H1 (cell line): ENCODE results near the gene TBC1D16. TPM values are rescaled to one million over a fixed set of nuclear protein-coding genes. Genes with fewer than 3 reads are reported as not detected.

Source experiments
- CTCF ChIA-PET: fragments of 300-600 bp; sonication (Branson Sonifier 250); formaldehyde crosslinking; loops from one replicate; lab custom pipeline; 2021; ENCODE audit not compliant: partially characterized antibody; lab: Charles Lee
- POLR2A ChIA-PET: fragments of 300-600 bp; sonication (Branson Sonifier 250); formaldehyde crosslinking; loops from one replicate; lab custom pipeline; 2021; ENCODE audit warnings: inconsistent platforms; ENCODE audit not compliant: partially characterized antibody; lab: Charles Lee
- DNase-seq, 2 experiments: peaks; one replicate each; pipeline versions ENCODE4 v3.0.0 to v3.0.0-alpha.2; 2010 to 2022; ENCODE audit warnings: low spot score in 2 of 2, low read depth in 1 of 2, mixed read lengths in 1 of 2
- FAIRE-seq: peaks from 2 replicates; lab custom pipeline; 2011; peaks lifted over from hg19 to GRCh38; lab: Jason Lieb, UNC
- H2AFZ ChIP-seq: 2 replicates; pipeline ENCODE4 v1.8.1; 2012; ENCODE audit warnings: low read length, inconsistent platforms
- H2AK5ac ChIP-seq: 2 replicates; pipeline ENCODE4 v1.6.1; 2013; ENCODE audit warnings: low read depth, low read length
- H2BK120ac ChIP-seq: replicated peaks from 2 replicates; pipeline ENCODE3; 2013; ENCODE audit warnings: low read depth, low read length, inconsistent platforms
- H2BK12ac ChIP-seq: 2 replicates; pipeline ENCODE4 v1.6.1; 2013; ENCODE audit warnings: low read depth, low read length
- H2BK15ac ChIP-seq: 2 replicates; pipeline ENCODE4 v1.6.1; 2013; ENCODE audit warnings: low read length
- H2BK20ac ChIP-seq: 2 replicates; pipeline ENCODE4 v1.6.1; 2013; ENCODE audit warnings: low read length
- H2BK5ac ChIP-seq: 2 replicates; pipeline ENCODE4 v1.6.1; 2013; ENCODE audit warnings: low read depth, low read length
- H3K14ac ChIP-seq: 2 replicates; pipeline ENCODE4 v1.6.1; 2013; ENCODE audit warnings: inconsistent platforms; ENCODE audit not compliant: insufficient read length
- H3K18ac ChIP-seq: 2 replicates; pipeline ENCODE4 v1.6.1; 2013; ENCODE audit warnings: low read length; ENCODE audit errors: extremely low read depth
- H3K23ac ChIP-seq: 2 replicates; pipeline ENCODE4 v1.6.1; 2013; ENCODE audit warnings: inconsistent platforms; ENCODE audit not compliant: insufficient read length
- H3K23me2 ChIP-seq: 2 replicates; pipeline ENCODE4 v1.6.1; 2013; ENCODE audit warnings: low read depth, low read length
- H3K27ac ChIP-seq: 2 replicates; pipeline ENCODE4 v1.6.1; 2011; ENCODE audit warnings: low read depth, low read length, inconsistent platforms
- H3K27me3 ChIP-seq, 4 experiments: replicated peaks in 1 of 4; 1 replicate in 1 of 4; 2 replicates in 3 of 4; pipeline versions ENCODE4 v1.6.1 to v1.8.1; 2011 to 2013; ENCODE audit warnings: low read length in 3 of 4, mild to moderate bottlenecking in 3 of 4, inconsistent platforms in 2 of 4, mixed read lengths in 2 of 4, moderate library complexity in 1 of 4; ENCODE audit not compliant: control insufficient read depth in 3 of 4, insufficient read depth in 3 of 4; ENCODE audit errors: extremely low read depth in 1 of 4
- H3K36me3 ChIP-seq, 4 experiments: 2 replicates each; pipeline versions ENCODE4 v1.6.1 to v1.8.1; 2011 to 2013; ENCODE audit warnings: mild to moderate bottlenecking in 4 of 4, low read length in 3 of 4, moderate library complexity in 2 of 4, control low read depth in 1 of 4, inconsistent platforms in 1 of 4; ENCODE audit not compliant: insufficient read depth in 4 of 4, control insufficient read depth in 2 of 4
- H3K4ac ChIP-seq: replicated peaks from 2 replicates; pipeline ENCODE3; 2013; ENCODE audit warnings: low read length, low read depth, mixed read lengths, inconsistent platforms; ENCODE audit not compliant: insufficient read length
- H3K4me1 ChIP-seq, 4 experiments: replicated peaks in 1 of 4; 1 replicate in 1 of 4; 2 replicates in 3 of 4; pipeline versions ENCODE4 v1.6.1 to v1.8.1; 2011 to 2013; ENCODE audit warnings: low read length in 3 of 4, inconsistent platforms in 2 of 4, mixed read lengths in 1 of 4; ENCODE audit not compliant: insufficient read depth in 4 of 4, control insufficient read depth in 3 of 4
- H3K4me2 ChIP-seq, 2 experiments: 2 replicates each; pipeline versions ENCODE4 v1.6.1 to v1.8.1; 2011 to 2013; ENCODE audit warnings: low read depth in 2 of 2, low read length in 2 of 2, control low read depth in 1 of 2, inconsistent platforms in 1 of 2, mild to moderate bottlenecking in 1 of 2; ENCODE audit not compliant: insufficient read depth in 1 of 2
- H3K4me3 ChIP-seq, 4 experiments: fragments of 200-600, 300-600 bp in 1 of 4; sonication (generic), shearing (Covaris generic), sonication (Bioruptor Twin) in 1 of 4; 2 replicates each; pipeline versions ENCODE4 v1.5.1 to v1.8.1; 2011 to 2016; ENCODE audit warnings: low read length in 4 of 4, low read depth in 3 of 4, control low read depth in 2 of 4, inconsistent platforms in 2 of 4, mild to moderate bottlenecking in 2 of 4, mixed read lengths in 1 of 4, moderate library complexity in 1 of 4; ENCODE audit not compliant: insufficient read depth in 2 of 4; ENCODE audit errors: extremely low read depth in 1 of 4
- H3K56ac ChIP-seq: replicated peaks from 2 replicates; pipeline ENCODE3; 2013; ENCODE audit warnings: low read depth, mild to moderate bottlenecking, mixed read lengths, low read length, inconsistent platforms; ENCODE audit not compliant: insufficient read length
- H3K79me1 ChIP-seq: 2 replicates; pipeline ENCODE4 v1.6.1; 2013; ENCODE audit warnings: low read depth, low read length, control low read depth
- H3K79me2 ChIP-seq, 2 experiments: 2 replicates each; pipeline versions ENCODE4 v1.6.1 to v1.8.1; 2012 to 2013; ENCODE audit warnings: low read length in 2 of 2, mild to moderate bottlenecking in 2 of 2, inconsistent platforms in 1 of 2; ENCODE audit not compliant: insufficient read depth in 2 of 2, control insufficient read depth in 1 of 2
- H3K9ac ChIP-seq, 4 experiments: replicated peaks in 1 of 4; 1 replicate in 1 of 4; 2 replicates in 3 of 4; pipeline versions ENCODE4 v1.6.1 to v1.8.1; 2011 to 2013; ENCODE audit warnings: low read depth in 3 of 4, low read length in 3 of 4, control low read depth in 2 of 4, mild to moderate bottlenecking in 2 of 4, moderate library complexity in 2 of 4, inconsistent platforms in 1 of 4; ENCODE audit errors: extremely low read depth in 1 of 4
- H3K9me3 ChIP-seq, 2 experiments: 2 replicates each; pipeline versions ENCODE4 v1.6.1 to v1.8.1; 2012 to 2013; ENCODE audit warnings: mild to moderate bottlenecking in 2 of 2, moderate library complexity in 2 of 2, control low read depth in 1 of 2, inconsistent platforms in 1 of 2, low read depth in 1 of 2, low read length in 1 of 2, mixed read lengths in 1 of 2; ENCODE audit not compliant: insufficient read depth in 2 of 2
- H4K20me1 ChIP-seq, 2 experiments: replicated peaks in 1 of 2; 2 replicates each; pipeline versions ENCODE3 to v1.8.1; 2011 to 2013; ENCODE audit warnings: inconsistent platforms in 2 of 2, low read length in 2 of 2, mild to moderate bottlenecking in 1 of 2; ENCODE audit not compliant: insufficient read depth in 2 of 2, control insufficient read depth in 1 of 2
- H4K5ac ChIP-seq: 2 replicates; pipeline ENCODE4 v1.6.1; 2013; ENCODE audit warnings: low read length, low read depth, mixed read lengths, inconsistent platforms; ENCODE audit not compliant: insufficient read length
- H4K8ac ChIP-seq: 2 replicates; pipeline ENCODE4 v1.8.0; 2013; ENCODE audit warnings: mild to moderate bottlenecking, moderate library complexity, low read length, inconsistent platforms; ENCODE audit not compliant: insufficient read depth; ENCODE audit errors: extremely low read depth
- H4K91ac ChIP-seq: replicated peaks from 2 replicates; pipeline ENCODE3; 2013; ENCODE audit warnings: low read length, mixed read lengths, inconsistent platforms; ENCODE audit not compliant: insufficient read length
- BCL11A ChIP-seq, 2 experiments: IDR thresholded peaks; one replicate each; pipeline ENCODE4 v1.6.1; 2011; ENCODE audit warnings: low read depth in 2 of 2, low read length in 2 of 2, mild to moderate bottlenecking in 2 of 2
- CTBP2 ChIP-seq: IDR thresholded peaks from 2 replicates; pipeline ENCODE4 v1.7.0; 2011; ENCODE audit warnings: borderline replicate concordance, mild to moderate bottlenecking, moderate library complexity, mixed read lengths, low read length; ENCODE audit not compliant: insufficient read depth, insufficient read length
- FOSL1 ChIP-seq: IDR thresholded peaks from 2 replicates; pipeline ENCODE4 v1.6.1; 2011; ENCODE audit warnings: mild to moderate bottlenecking, low read depth, low read length, moderate library complexity; ENCODE audit not compliant: insufficient read depth
- HDAC6 ChIP-seq: IDR thresholded peaks from one replicate; pipeline ENCODE4 v1.7.1; 2012; ENCODE audit warnings: low read depth, mild to moderate bottlenecking, inconsistent platforms, low read length, moderate library complexity
- JUN ChIP-seq: IDR thresholded peaks from 2 replicates; pipeline ENCODE4 v1.6.1; 2011; ENCODE audit warnings: low read depth, mild to moderate bottlenecking, improper control_type of control experiment, low read length
- NANOG ChIP-seq: IDR thresholded peaks from 2 replicates; pipeline ENCODE4 v1.6.1; 2011; ENCODE audit warnings: low read length, low read depth, mild to moderate bottlenecking, inconsistent platforms; ENCODE audit not compliant: insufficient read depth, poor library complexity, severe bottlenecking
- RBBP5 ChIP-seq: IDR thresholded peaks from 2 replicates; pipeline ENCODE4 v1.7.1; 2012; ENCODE audit warnings: low read depth, mild to moderate bottlenecking, inconsistent platforms, low read length, moderate library complexity, borderline replicate concordance
- SIN3A ChIP-seq, 2 experiments: IDR thresholded peaks in 1 of 2; conservative IDR thresholded peaks in 1 of 2; 2 replicates each; pipeline ENCODE4 v1.6.1; 2011 to 2012; ENCODE audit warnings: low read length in 2 of 2, improper control_type of control experiment in 1 of 2, low read depth in 1 of 2, mild to moderate bottlenecking in 1 of 2
- SIX5 ChIP-seq: IDR thresholded peaks from 2 replicates; pipeline ENCODE4 v1.6.1; 2011; ENCODE audit warnings: mild to moderate bottlenecking, low read depth, low read length
- SUZ12 ChIP-seq: fragments of 200-600 bp; sonication (generic); IDR thresholded peaks from 2 replicates; pipeline ENCODE4 v1.6.1; 2012; ENCODE audit warnings: mild to moderate bottlenecking, inconsistent platforms, low read length, moderate library complexity, mixed read lengths
- ZNF274 ChIP-seq: IDR thresholded peaks from 2 replicates; pipeline ENCODE4 v1.7.0; 2012; ENCODE audit warnings: low read length, borderline replicate concordance; ENCODE audit errors: extremely low read depth
- WGBS, 2 experiments: shearing (Covaris generic) in 1 of 2; methylation state at CpG; one replicate each; pipeline versions ENCODE4 v1.1.6 to v1.1.7; 2013 to 2015; ENCODE audit warnings: low lambda C conversion rate in 2 of 2, mixed read lengths in 2 of 2, inconsistent platforms in 1 of 2, low coverage in 1 of 2, missing lambda C conversion rate in 1 of 2; ENCODE audit not compliant: insufficient replicate concordance in 2 of 2, insufficient coverage in 1 of 2, insufficient read length in 1 of 2; ENCODE audit errors: extremely low coverage in 1 of 2, missing lambda C conversion rate in 1 of 2; 5-methylcytosine and 5-hydroxymethylcytosine counted together
- polyA plus RNA-seq, 7 experiments: library from polyadenylated mRNA; depleted of rRNA in 3 of 7; stranded (reverse) in 5 of 7; unstranded in 2 of 7; fragments of >200 nt in 5 of 7; fragments of 200-250 nt in 2 of 7; gene quantifications; 1 replicate in 5 of 7; 2 replicates in 1 of 7; 4 replicates in 1 of 7; pipeline versions ENCODE4 v1.2.1 to v1.2.3, GENCODE V29; 2011 to 2013; ENCODE audit warnings: missing spikeins in 2 of 7, mixed read lengths in 2 of 7
- total RNA-seq: library from RNA; stranded (reverse); fragmentation: NEBNext Ultra II Directional; extraction: Animal tissue kit (Norgen Biotek cat#: 25700); gene quantifications from 2 replicates; pipeline ENCODE4 v1.2.1, GENCODE V29; 2021
- TF ChIP-seq, protein P1 (sequence below): IDR thresholded peaks from 2 replicates; pipeline ENCODE4 v1.6.1; 2012; ENCODE audit warnings: inconsistent platforms

Gene TBC1D16
- total and polyA plus RNA-seq, 2 of the 8 experiments (the other 6 are each of a cell fraction or from before 2014, with no cell fraction given), result 21.1 to 109 TPM

GRCh38 chr17:79956853-79957252 is 78.8 kb downstream of the TBC1D16 start:
- peaks cover 0 to 6% of the 10 kb centered on the region in 2 experiments for H4K20me1 ChIP-seq
- no peak for TF ChIP-seq CTBP2
- no peak for TF ChIP-seq JUN
- TF ChIP-seq, protein P1, sequence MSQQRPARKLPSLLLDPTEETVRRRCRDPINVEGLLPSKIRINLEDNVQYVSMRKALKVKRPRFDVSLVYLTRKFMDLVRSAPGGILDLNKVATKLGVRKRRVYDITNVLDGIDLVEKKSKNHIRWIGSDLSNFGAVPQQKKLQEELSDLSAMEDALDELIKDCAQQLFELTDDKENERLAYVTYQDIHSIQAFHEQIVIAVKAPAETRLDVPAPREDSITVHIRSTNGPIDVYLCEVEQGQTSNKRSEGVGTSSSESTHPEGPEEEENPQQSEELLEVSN, result no peak
- no peak for TF ChIP-seq BCL11A (IDR thresholded peaks at IDR 0.05; ENCODE audit: low read depth in 2 of 2, low read length in 2 of 2)
- no peak for TF ChIP-seq FOSL1
- TF ChIP-seq SIN3A (conservative IDR thresholded peaks at IDR 0.05 in 1 of 2, IDR thresholded peaks at IDR 0.05 in 1 of 2; ENCODE audit: low read depth in 1 of 2, low read length in 2 of 2), result no peak
- TF ChIP-seq SIX5, result no peak
- TF ChIP-seq ZNF274, result no peak
- no peak for TF ChIP-seq RBBP5
- TF ChIP-seq NANOG, result no peak
- TF ChIP-seq HDAC6, result no peak
- TF ChIP-seq SUZ12, result no peak

More at GRCh38 chr17:79956853-79957252, 78.8 kb downstream of the TBC1D16 start:
- H3K9me3 ChIP-seq, result peaks cover 4 to 8% of the 10 kb centered on the region in 2 experiments
- H2AFZ ChIP-seq, result no peak overlapping the region
- H3K79me2 ChIP-seq, result peaks cover 0 to 17% of the 10 kb centered on the region in 2 experiments; a peak in 1 of 4 replicates
- no peak overlapping the region for H3K56ac ChIP-seq
- H2BK12ac ChIP-seq, result no peak overlapping the region
- H3K4ac ChIP-seq, result no peak overlapping the region
- no peak overlapping the region for H2BK20ac ChIP-seq
- no peaks in the 10 kb centered on the region for H3K36me3 ChIP-seq
- no peak overlapping the region for H3K27ac ChIP-seq
- H3K4me3 ChIP-seq, result no peak overlapping the region
- no peak overlapping the region for H3K9ac ChIP-seq
- DNase-seq (no peak), FAIRE-seq (no peak)
- H3K27me3 ChIP-seq, result no peaks in the 10 kb centered on the region
- ChIA-PET POLR2A (interaction anchor here (0.7 to 15.6 kb wide), 4 partner anchors 10 to 37 kb away, joined by 3 to 152 read pairs (median 8); no protein-coding TSS in a partner anchor), CTCF (interaction anchor here (0.9 to 14.6 kb wide), 5 partner anchors 18 to 119 kb away, joined by 3 to 187 read pairs (median 4); no protein-coding TSS in a partner anchor)
- H2BK15ac ChIP-seq, result no peak overlapping the region
- no peak overlapping the region for H2BK5ac ChIP-seq
- no peak overlapping the region for H4K5ac ChIP-seq
- peaks cover 3 to 31% (median 19%) of the 10 kb centered on the region in 4 experiments for H3K4me1 ChIP-seq
- H3K18ac ChIP-seq, result no peak overlapping the region
- no peak overlapping the region for H3K4me2 ChIP-seq
- H4K8ac ChIP-seq, result no peak overlapping the region
- 0 out of 2 replicates have a peak, but pooled peaks cover 8% of the 10 kb centered on the region for H3K79me1 ChIP-seq
- no peak overlapping the region for H2AK5ac ChIP-seq
- H2BK120ac ChIP-seq, result no peak overlapping the region
- 93% methylated on average over 6 of the region's 6 CpGs; no CpG with 5 or more reads in 1 of the 2 experiments for WGBS, 2 experiments
- no peak overlapping the region for H4K91ac ChIP-seq
- no peaks in the 10 kb centered on the region for H3K23me2 ChIP-seq
- no peak overlapping the region for H3K23ac ChIP-seq
- no peak overlapping the region for H3K14ac ChIP-seq
